Parathyroid adenoma (tissue), 2 donors: ENCODE data around the gene FIZ1.

Experiments used
- H2AFZ ChIP-seq: fragments of 300-600 bp; sonication (generic); one replicate; pipeline ENCODE4 v1.7.0; 2017; ENCODE audit warnings: antibody characterized with exemption, mild to moderate bottlenecking
- H3K27ac ChIP-seq: fragments of 300-600 bp; sonication (generic); one replicate; pipeline ENCODE4 v1.7.0; 2017
- H3K27me3 ChIP-seq: fragments of 300-600 bp; sonication (generic); one replicate; pipeline ENCODE4 v1.7.0; 2017; ENCODE audit warnings: low read length; ENCODE audit not compliant: control insufficient read depth, insufficient read depth
- H3K36me3 ChIP-seq: fragments of 300-600 bp; sonication (generic); one replicate; pipeline ENCODE4 v1.7.0; 2017; ENCODE audit warnings: low read length; ENCODE audit not compliant: control insufficient read depth, insufficient read depth
- H3K4me1 ChIP-seq: fragments of 300-600 bp; sonication (generic); one replicate; pipeline ENCODE4 v1.7.0; 2017; ENCODE audit warnings: control low read depth
- H3K4me2 ChIP-seq: fragments of 300-600 bp; sonication (generic); one replicate; pipeline ENCODE4 v1.7.0; 2017; ENCODE audit warnings: low read length
- H3K4me3 ChIP-seq: fragments of 300-600 bp; sonication (generic); one replicate; pipeline ENCODE4 v1.7.0; 2017; ENCODE audit warnings: low read depth, low read length
- H3K79me2 ChIP-seq: fragments of 300-600 bp; sonication (generic); one replicate; pipeline ENCODE4 v1.7.0; 2017; ENCODE audit warnings: control low read depth
- H3K9ac ChIP-seq: fragments of 300-600 bp; sonication (generic); one replicate; pipeline ENCODE4 v1.7.0; 2017; ENCODE audit warnings: mild to moderate bottlenecking
- H3K9me3 ChIP-seq: fragments of 300-600 bp; sonication (generic); one replicate; pipeline ENCODE4 v1.7.0; 2017; ENCODE audit warnings: low read length; ENCODE audit not compliant: control insufficient read depth
- TF ChIP-seq, protein P1 (sequence below): fragments of 300-600 bp; sonication (generic); IDR thresholded peaks from one replicate; pipeline ENCODE4 v1.7.0; 2017; ENCODE audit warnings: antibody characterized with exemption, mild to moderate bottlenecking
- donor health status: primary hyperparathyroidism.

The FIZ1 gene

GRCh38 chr19:55645512-55645881, 46.2 kb upstream of the FIZ1 start:
- H3K4me1 ChIP-seq = peaks cover 19% of the 10 kb centered on the region
- no peak overlapping the region for H3K4me3 ChIP-seq
- no peak overlapping the region for H2AFZ ChIP-seq
- H3K36me3 ChIP-seq = no peaks in the 10 kb centered on the region
- TF ChIP-seq, protein P1, sequence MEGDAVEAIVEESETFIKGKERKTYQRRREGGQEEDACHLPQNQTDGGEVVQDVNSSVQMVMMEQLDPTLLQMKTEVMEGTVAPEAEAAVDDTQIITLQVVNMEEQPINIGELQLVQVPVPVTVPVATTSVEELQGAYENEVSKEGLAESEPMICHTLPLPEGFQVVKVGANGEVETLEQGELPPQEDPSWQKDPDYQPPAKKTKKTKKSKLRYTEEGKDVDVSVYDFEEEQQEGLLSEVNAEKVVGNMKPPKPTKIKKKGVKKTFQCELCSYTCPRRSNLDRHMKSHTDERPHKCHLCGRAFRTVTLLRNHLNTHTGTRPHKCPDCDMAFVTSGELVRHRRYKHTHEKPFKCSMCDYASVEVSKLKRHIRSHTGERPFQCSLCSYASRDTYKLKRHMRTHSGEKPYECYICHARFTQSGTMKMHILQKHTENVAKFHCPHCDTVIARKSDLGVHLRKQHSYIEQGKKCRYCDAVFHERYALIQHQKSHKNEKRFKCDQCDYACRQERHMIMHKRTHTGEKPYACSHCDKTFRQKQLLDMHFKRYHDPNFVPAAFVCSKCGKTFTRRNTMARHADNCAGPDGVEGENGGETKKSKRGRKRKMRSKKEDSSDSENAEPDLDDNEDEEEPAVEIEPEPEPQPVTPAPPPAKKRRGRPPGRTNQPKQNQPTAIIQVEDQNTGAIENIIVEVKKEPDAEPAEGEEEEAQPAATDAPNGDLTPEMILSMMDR = no peak
- no peak overlapping the region for H3K4me2 ChIP-seq
- no peak overlapping the region for H3K27ac ChIP-seq
- H3K27me3 ChIP-seq = no peaks in the 10 kb centered on the region
- H3K9ac ChIP-seq = no peak overlapping the region
- H3K9me3 ChIP-seq = no peaks in the 10 kb centered on the region
- H3K79me2 ChIP-seq = peaks cover 2% of the 10 kb centered on the region

DNA sequence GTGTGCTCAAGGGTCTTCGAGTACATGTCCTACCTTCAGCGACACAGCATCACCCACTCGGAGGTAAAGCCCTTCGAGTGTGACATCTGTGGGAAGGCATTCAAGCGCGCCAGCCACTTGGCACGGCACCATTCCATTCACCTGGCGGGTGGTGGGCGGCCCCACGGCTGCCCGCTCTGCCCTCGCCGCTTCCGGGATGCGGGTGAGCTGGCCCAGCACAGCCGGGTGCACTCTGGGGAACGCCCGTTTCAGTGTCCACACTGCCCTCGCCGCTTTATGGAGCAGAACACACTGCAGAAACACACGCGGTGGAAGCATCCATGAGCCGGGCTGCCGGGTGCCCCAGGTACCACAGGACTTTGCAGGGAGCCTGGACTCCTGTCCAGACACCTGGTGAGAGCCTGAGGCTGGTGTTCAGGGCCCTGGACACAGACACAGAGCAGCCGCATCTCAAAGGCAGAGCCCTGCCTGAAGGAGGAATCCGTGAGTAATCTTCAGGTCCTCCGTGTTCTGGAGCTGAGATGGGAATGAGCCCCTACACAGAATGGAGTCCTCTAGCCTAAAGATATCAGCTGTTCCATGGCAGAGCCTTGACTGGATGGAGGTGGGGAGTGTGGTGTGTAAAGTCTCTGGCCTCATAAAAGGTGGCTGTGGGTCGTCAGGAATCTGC, 45.7 kb upstream of the FIZ1 start:
- Histone ChIP-seq H3K4me2 (peak overlapping the region; percentile 79), H3K27ac (peak overlapping the region; percentile 44), H3K36me3 (no peaks in the 10 kb centered on the region), H3K79me2 (peaks cover 2% of the 10 kb centered on the region), H3K9ac (no peak overlapping the region), H3K4me3 (no peak overlapping the region), H3K9me3 (no peaks in the 10 kb centered on the region), H3K27me3 (no peaks in the 10 kb centered on the region), H3K4me1 (peaks cover 24% of the 10 kb centered on the region), H2AFZ (no peak overlapping the region)
- TF ChIP-seq, protein P1 = no peak

DNA sequence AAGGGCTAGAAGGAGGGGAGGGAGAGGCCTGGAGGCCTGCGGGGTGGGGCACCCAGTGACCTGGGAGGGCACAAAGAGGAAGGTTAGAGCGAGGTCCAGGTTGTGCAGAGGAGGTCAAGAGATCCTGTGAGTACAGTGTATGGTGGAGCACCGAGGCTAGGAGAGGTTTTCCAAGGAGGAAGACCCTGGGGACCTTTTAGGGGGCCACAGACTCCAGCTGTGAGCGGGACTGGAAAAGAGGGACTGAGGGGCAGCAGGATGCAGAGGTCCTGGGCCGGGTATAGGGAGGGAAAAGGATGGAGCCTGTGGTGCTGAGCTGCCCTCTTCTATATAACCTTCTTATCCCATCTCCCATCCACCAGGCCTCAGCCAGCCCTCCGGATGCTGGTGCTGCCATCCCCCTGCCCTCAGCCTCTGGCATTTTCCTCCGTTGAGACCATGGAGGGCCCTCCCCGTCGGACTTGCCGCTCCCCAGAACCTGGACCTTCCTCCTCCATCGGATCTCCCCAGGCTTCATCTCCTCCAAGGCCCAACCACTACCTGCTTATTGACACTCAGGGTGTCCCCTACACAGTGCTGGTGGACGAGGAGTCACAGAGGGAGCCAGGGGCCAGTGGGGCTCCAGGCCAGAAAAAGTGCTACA, 45.0 kb upstream of the FIZ1 start:
- H3K9me3 ChIP-seq = no peaks in the 10 kb centered on the region
- peaks cover 2% of the 10 kb centered on the region for H3K79me2 ChIP-seq
- H3K4me3 ChIP-seq = peak overlapping the region; percentile 75
- no peak overlapping the region for H2AFZ ChIP-seq
- peak overlapping the region; percentile 99 for H3K27ac ChIP-seq
- H3K4me2 ChIP-seq = peak overlapping the region; percentile 79
- no peaks in the 10 kb centered on the region for H3K27me3 ChIP-seq
- H3K9ac ChIP-seq = peak overlapping the region; percentile 19
- peaks cover 31% of the 10 kb centered on the region for H3K4me1 ChIP-seq
- no peaks in the 10 kb centered on the region for H3K36me3 ChIP-seq
- TF ChIP-seq, protein P1 = no peak

- H3K9me3 ChIP-seq = no peaks in the 10 kb centered on the region
- peaks cover 6% of the 10 kb centered on the region for H3K79me2 ChIP-seq
- H3K4me1 ChIP-seq = peaks cover 35% of the 10 kb centered on the region
- H3K4me3 ChIP-seq = peak overlapping the region; percentile 75
- TF ChIP-seq, protein P1 = no peak
- peak overlapping the region; percentile 79 for H3K4me2 ChIP-seq
- H3K27ac ChIP-seq = peak overlapping the region; percentile 99
- no peak overlapping the region for H2AFZ ChIP-seq
- H3K36me3 ChIP-seq = no peaks in the 10 kb centered on the region
- no peaks in the 10 kb centered on the region for H3K27me3 ChIP-seq
- H3K9ac ChIP-seq = peak overlapping the region; percentile 19
Measured at GRCh38 chr19:55643887-55644176, 44.5 kb upstream of the FIZ1 start.
